Skeletal muscle cell (primary cell): Measurements from ENCODE around the gene SPATS2L.

Source experiments
- DNase-seq: peaks from one replicate; pipeline ENCODE4 v3.0.0-alpha.2; 2010; ENCODE audit warnings: low read depth
- H3K4me3 ChIP-seq: 2 replicates; pipeline ENCODE4 v1.5.1; 2011; ENCODE audit warnings: low read depth, mild to moderate bottlenecking, control low read depth, low read length, moderate library complexity

Gene SPATS2L

GRCh38 chr2:200306196-200306930 lies at the start of gene SPATS2L:
SPATS2L (plus strand) TSS chr2:200306693; CDS start chr2:200389245, 82,552 bp downstream.
- H3K4me3 ChIP-seq, result peak within 1 kb of the TSS; percentile 76
- peak; percentile 65 for DNase-seq

GRCh38 chr2:200257570-200257969 lies 48.9 kb upstream of the SPATS2L start:
- H3K4me3 ChIP-seq, result no peak overlapping the region
- DNase-seq, result no peak

GRCh38 chr2:200258081-200258480 lies 48.4 kb upstream of the SPATS2L start:
- no peak overlapping the region for H3K4me3 ChIP-seq
- no peak for DNase-seq

GRCh38 chr2:200258881-200259576 lies 47.5 kb upstream of the SPATS2L start:
- no peak for DNase-seq
- no peak overlapping the region for H3K4me3 ChIP-seq

- no peak for DNase-seq
These were observed 46.9 kb upstream of the SPATS2L start for GRCh38 chr2:200259577-200259957.

GRCh38 chr2:200262047-200262446 lies 44.4 kb upstream of the SPATS2L start:
- no peak for DNase-seq
- H3K4me3 ChIP-seq, result no peak overlapping the region

More at GRCh38 chr2:200259577-200259957, 46.9 kb upstream of the SPATS2L start:
- H3K4me3 ChIP-seq, result no peak overlapping the region

- DNase-seq, result no peak
- no peak overlapping the region for H3K4me3 ChIP-seq
These were observed 43.2 kb upstream of the SPATS2L start for GRCh38 chr2:200263279-200263678.

GRCh38 chr2:200264631-200265030 lies 41.9 kb upstream of the SPATS2L start:
- H3K4me3 ChIP-seq, result no peak overlapping the region
- DNase-seq, result no peak

- DNase-seq, result no peak
- H3K4me3 ChIP-seq, result no peak overlapping the region
These were observed 40.1 kb upstream of the SPATS2L start for GRCh38 chr2:200266406-200266805.

GRCh38 chr2:200267350-200267749 lies 39.1 kb upstream of the SPATS2L start:
- DNase-seq, result no peak
- H3K4me3 ChIP-seq, result no peak overlapping the region

GRCh38 chr2:200270732-200271131 lies 35.8 kb upstream of the SPATS2L start:
- no peak for DNase-seq
- H3K4me3 ChIP-seq, result no peak overlapping the region

GRCh38 chr2:200272320-200272719 lies 34.2 kb upstream of the SPATS2L start:
- DNase-seq, result no peak
- no peak overlapping the region for H3K4me3 ChIP-seq

- H3K4me3 ChIP-seq, result no peak overlapping the region
- DNase-seq, result no peak
These were observed 32.1 kb upstream of the SPATS2L start for GRCh38 chr2:200274116-200275075.

- no peak overlapping the region for H3K4me3 ChIP-seq
- no peak for DNase-seq
These were observed 31.0 kb upstream of the SPATS2L start for GRCh38 chr2:200275295-200276013.

GRCh38 chr2:200276472-200276871 lies 30.0 kb upstream of the SPATS2L start:
- no peak for DNase-seq
- no peak overlapping the region for H3K4me3 ChIP-seq

GRCh38 chr2:200278694-200279316 lies 27.7 kb upstream of the SPATS2L start:
- no peak for DNase-seq
- H3K4me3 ChIP-seq, result no peak overlapping the region

GRCh38 chr2:200279857-200280256 lies 26.6 kb upstream of the SPATS2L start:
- no peak for DNase-seq
- H3K4me3 ChIP-seq, result no peak overlapping the region

GRCh38 chr2:200286578-200286977 lies 19.9 kb upstream of the SPATS2L start:
- DNase-seq, result no peak
- no peak overlapping the region for H3K4me3 ChIP-seq
